ENCODE results near the gene DCLK1.

GRCh38 chr13:35841060-35841521, 290.1 kb downstream of the DCLK1 start:
- no peak for TF ChIP-seq CTCF (IDR thresholded peaks at IDR 0.05 in 4 of 5, conservative IDR thresholded peaks at IDR 0.05 in 1 of 5)
- no peak for TF ChIP-seq POLR2A (IDR thresholded peaks at IDR 0.05)

All from gastrocnemius medialis (tissue), 4 donors.